AG09309 (cell line): ENCODE results near the gene POLR2C.

Experiments
- DNase-seq: peaks from one replicate; pipeline ENCODE4 v3.0.0-alpha.2; 2010; ENCODE audit warnings: low read depth
- H3K4me3 ChIP-seq: 2 replicates; pipeline ENCODE4 v1.5.1; 2011; ENCODE audit warnings: mild to moderate bottlenecking, low read depth, low read length, moderate library complexity; ENCODE audit not compliant: control insufficient read depth
- TF ChIP-seq, protein P1 (sequence below): IDR thresholded peaks from 2 replicates; pipeline ENCODE4 v1.5.1; 2011; ENCODE audit warnings: mild to moderate bottlenecking, low read depth, low read length, inconsistent platforms; ENCODE audit not compliant: insufficient read depth, control insufficient read depth; ENCODE audit errors: missing control alignments

POLR2C gene

DNA sequence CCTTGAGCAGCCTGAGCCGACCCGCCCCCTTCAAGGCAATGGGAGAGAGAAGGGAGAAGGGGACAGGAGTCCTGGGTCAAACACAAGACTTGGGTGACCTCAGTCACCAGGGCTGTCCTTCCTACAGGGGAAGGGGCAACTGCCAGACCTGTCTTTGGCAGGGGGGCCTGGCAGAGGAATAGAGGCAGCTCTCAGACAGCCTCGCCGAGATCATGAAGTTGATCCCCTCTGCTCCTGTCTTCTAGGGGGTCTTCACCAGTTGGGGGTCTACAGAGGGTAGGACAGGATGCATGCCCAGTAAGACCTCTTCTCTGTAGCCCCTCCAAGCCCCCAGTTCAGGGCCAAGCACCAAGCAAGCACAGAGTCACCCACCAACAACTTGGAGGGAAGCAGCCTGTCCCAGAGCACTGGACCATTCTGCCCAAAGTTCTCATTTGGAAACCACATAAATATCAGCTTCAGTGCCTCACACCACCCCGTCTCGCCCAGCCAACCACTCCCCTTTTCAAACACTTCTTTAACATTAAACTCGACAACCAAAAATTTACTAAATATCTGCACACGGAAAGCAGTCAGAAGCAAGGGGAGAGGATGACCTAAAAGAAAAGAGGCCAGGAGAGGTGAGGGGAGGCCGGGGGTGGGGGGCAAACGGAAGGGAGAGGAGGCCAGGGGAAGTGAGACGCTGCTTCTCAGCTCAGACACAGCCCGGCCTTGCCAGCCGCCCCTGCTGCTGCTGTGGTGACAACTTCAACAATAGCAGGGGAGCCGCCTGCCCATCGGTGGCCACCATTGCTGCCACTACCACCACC, 16.1 kb downstream of the POLR2C start:
- peak overlapping the region; percentile 45 for H3K4me3 ChIP-seq

GRCh38 chr16:57479205-57479975, 16.9 kb downstream of the POLR2C start:
- TF ChIP-seq, protein P1, sequence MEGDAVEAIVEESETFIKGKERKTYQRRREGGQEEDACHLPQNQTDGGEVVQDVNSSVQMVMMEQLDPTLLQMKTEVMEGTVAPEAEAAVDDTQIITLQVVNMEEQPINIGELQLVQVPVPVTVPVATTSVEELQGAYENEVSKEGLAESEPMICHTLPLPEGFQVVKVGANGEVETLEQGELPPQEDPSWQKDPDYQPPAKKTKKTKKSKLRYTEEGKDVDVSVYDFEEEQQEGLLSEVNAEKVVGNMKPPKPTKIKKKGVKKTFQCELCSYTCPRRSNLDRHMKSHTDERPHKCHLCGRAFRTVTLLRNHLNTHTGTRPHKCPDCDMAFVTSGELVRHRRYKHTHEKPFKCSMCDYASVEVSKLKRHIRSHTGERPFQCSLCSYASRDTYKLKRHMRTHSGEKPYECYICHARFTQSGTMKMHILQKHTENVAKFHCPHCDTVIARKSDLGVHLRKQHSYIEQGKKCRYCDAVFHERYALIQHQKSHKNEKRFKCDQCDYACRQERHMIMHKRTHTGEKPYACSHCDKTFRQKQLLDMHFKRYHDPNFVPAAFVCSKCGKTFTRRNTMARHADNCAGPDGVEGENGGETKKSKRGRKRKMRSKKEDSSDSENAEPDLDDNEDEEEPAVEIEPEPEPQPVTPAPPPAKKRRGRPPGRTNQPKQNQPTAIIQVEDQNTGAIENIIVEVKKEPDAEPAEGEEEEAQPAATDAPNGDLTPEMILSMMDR, result no peak
- DNase-seq, result no peak
- H3K4me3 ChIP-seq, result peak overlapping the region; percentile 45

More for the DNA sequence above, 16.1 kb downstream of the POLR2C start:
- DNase-seq, result no peak
- TF ChIP-seq, protein P1, result no peak

- H3K4me3 ChIP-seq, result peak overlapping the region; percentile 45
- TF ChIP-seq, protein P1, result no peak
- DNase-seq, result no peak
Observed at GRCh38 chr16:57479976-57480753, 17.7 kb downstream of the POLR2C start.

- no peak for DNase-seq
- TF ChIP-seq, protein P1, result no peak
- no peak overlapping the region for H3K4me3 ChIP-seq
Observed at GRCh38 chr16:57480754-57481230, 18.3 kb downstream of the POLR2C start.

GRCh38 chr16:57481421-57481820, 18.9 kb downstream of the POLR2C start:
- TF ChIP-seq, protein P1, result no peak
- no peak for DNase-seq
- H3K4me3 ChIP-seq, result no peak overlapping the region
